DLD1 (cell line): ENCODE measurements around the gene C17orf114.
"Not testable (repeated sequence)": the region's sequence is repeated elsewhere in the genome, so short reads cannot be mapped to it uniquely, and the experiment has no call there.

Source experiments
- in situ Hi-C: cut with HindIII; loops from 2 replicates; pipeline ENCODE4 v1.10.0; 2017; ENCODE audit warnings: low sequenced_read_pairs

Gene C17orf114

GRCh38 chr17:4802228-4802627 is at the start of gene C17orf114:
Gene C17orf114, minus strand, starts transcription at chr17:4802328.
- in situ Hi-C loops, result no loop called here

GRCh38 chr17:4851084-4851483 is 49.0 kb upstream of the C17orf114 start:
- in situ Hi-C loops, result no loop called here

GRCh38 chr17:4850246-4850645 is 48.1 kb upstream of the C17orf114 start:
- in situ Hi-C loops, result no loop called here

GRCh38 chr17:4849011-4849536 is 46.9 kb upstream of the C17orf114 start:
- in situ Hi-C loops, result no loop called here

GRCh38 chr17:4846635-4847390 is 44.7 kb upstream of the C17orf114 start:
- in situ Hi-C loops, result no loop called here

GRCh38 chr17:4845118-4845517 is 43.0 kb upstream of the C17orf114 start:
- in situ Hi-C loops, result no loop called here

GRCh38 chr17:4843321-4844000 is 41.3 kb upstream of the C17orf114 start:
- in situ Hi-C loops, result no loop called here

- in situ Hi-C loops, result no loop called here
Measured at GRCh38 chr17:4842376-4842775, 40.2 kb upstream of the C17orf114 start.

- in situ Hi-C loops, result no loop called here
Measured at GRCh38 chr17:4840893-4841242, 38.7 kb upstream of the C17orf114 start.

- in situ Hi-C loops, result no loop called here
Measured at GRCh38 chr17:4839965-4840892, 38.1 kb upstream of the C17orf114 start.

- in situ Hi-C loops, result no loop called here
Measured at GRCh38 chr17:4839221-4839620, 37.1 kb upstream of the C17orf114 start.

- in situ Hi-C loops, result no loop called here
Measured at GRCh38 chr17:4838309-4838785, 36.2 kb upstream of the C17orf114 start.

GRCh38 chr17:4837471-4838308 is 35.6 kb upstream of the C17orf114 start:
- in situ Hi-C loops, result no loop called here

- in situ Hi-C loops, result no loop called here
Measured at GRCh38 chr17:4836221-4836620, 34.1 kb upstream of the C17orf114 start.

GRCh38 chr17:4834681-4835020 is 32.5 kb upstream of the C17orf114 start:
- in situ Hi-C loops, result no loop called here

GRCh38 chr17:4833941-4834680 is 32.0 kb upstream of the C17orf114 start:
- in situ Hi-C loops, result no loop called here

GRCh38 chr17:4833178-4833940 is 31.2 kb upstream of the C17orf114 start, which contains the start of gene MINK1:
Gene MINK1, plus strand, starts transcription at chr17:4833340. Its CDS starts 244 bp downstream, at chr17:4833584.
- in situ Hi-C loops, result no loop called here

GRCh38 chr17:4832829-4833177 is 30.7 kb upstream of the C17orf114 start:
- in situ Hi-C loops, result not testable (repeated sequence)

GRCh38 chr17:4827399-4827798 is 25.3 kb upstream of the C17orf114 start:
- in situ Hi-C loops, result no loop called here
